Erythroblast (primary cell): ENCODE results near the gene MPO.

Source experiments
- GATA1 ChIP-seq: IDR thresholded peaks from 2 replicates; pipeline ENCODE4 v1.6.1; 2011; ENCODE audit warnings: low read depth, mild to moderate bottlenecking, control low read depth, low read length, moderate library complexity
- POLR2A ChIP-seq: IDR thresholded peaks from 2 replicates; pipeline ENCODE4 v1.6.1; 2011; ENCODE audit warnings: mild to moderate bottlenecking, low read length

DNA sequence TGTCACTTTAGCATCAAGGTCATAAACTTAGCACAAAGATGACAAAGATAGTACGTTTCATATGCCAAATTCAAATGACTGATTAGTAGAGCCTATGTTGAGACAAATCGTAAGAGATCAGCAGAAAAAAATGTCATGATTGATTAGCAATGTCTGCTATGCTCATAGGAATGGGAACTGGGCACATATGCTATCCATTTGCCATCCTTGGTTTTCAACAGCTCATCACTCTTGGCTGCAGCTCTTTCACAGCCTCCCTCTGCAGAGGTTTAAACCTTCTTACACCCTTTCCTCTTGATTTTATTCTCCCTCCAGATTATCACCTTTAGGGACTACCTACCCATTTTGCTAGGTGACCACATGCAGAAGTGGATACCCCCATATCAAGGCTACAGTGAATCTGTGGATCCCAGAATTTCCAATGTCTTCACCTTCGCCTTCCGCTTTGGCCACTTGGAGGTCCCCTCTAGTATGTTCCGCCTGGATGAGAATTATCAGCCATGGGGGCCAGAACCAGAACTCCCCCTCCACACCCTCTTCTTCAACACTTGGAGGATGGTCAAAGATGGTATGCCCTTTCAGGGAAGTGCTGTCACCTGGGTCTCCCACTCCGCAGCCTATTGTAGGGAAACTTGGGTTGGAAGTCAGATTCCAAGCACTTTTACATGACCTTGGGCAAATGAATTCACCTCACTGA lies 16.2 kb downstream of the MPO start:
- no peak for TF ChIP-seq POLR2A
- no peak for TF ChIP-seq GATA1
